ENCODE results near the gene LRRC1. TPM values are rescaled to one million over a fixed set of nuclear protein-coding genes. Genes with fewer than 3 reads are reported as not detected.

LRRC1 gene
- 4.7 to 6.4 TPM (median 6.0 TPM) in 5 replicates for total RNA-seq (2022; extraction: Qiagen RNA extraction; ENCODE audit: low read depth)

GRCh38 chr6:53794720-53795339 lies at the start of gene LRRC1:
Gene LRRC1 (plus strand): TSS chr6:53795005. CDS start chr6:53795257, 252 bp downstream.

Other genes starting within 250 kb of the LRRC1 start
- 96.0 to 159 TPM (median 109 TPM) in 5 replicates for gene GCLC, start 249.9 kb upstream of the LRRC1 start, total RNA-seq (2022; extraction: Qiagen RNA extraction; ENCODE audit: low read depth)
- 0.06 to 0.13 TPM (median 0.08 TPM) in 5 replicates for gene KLHL31, start 129.2 kb upstream of the LRRC1 start, total RNA-seq (2022; extraction: Qiagen RNA extraction; ENCODE audit: low read depth)